ENCODE measurements around the gene ERI3.
A peak's percentile ranks its signal among the peaks of the same experiment; 100 is the strongest.

ERI3 gene

DNA sequence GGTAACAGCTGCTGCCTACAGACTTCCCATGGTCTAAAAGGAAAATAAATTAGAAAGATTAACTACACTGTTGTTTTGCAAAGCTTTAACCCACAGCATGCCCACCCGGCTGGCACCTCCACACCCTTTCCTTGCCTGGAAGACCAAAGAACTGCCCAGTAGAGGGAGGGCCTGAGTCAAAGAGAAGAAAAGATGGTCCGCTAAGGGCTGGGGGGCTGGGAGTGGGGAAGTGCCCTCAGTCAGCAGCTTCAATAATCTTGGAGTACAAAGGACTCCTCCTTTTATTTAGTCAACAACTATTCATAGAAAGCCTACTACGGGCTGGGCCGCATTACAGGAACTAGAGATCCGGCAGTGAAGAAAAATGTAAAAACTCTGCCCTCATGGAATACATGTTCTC, 40.6 kb downstream of the ERI3 start:
- DNase-seq = no peak

DNA sequence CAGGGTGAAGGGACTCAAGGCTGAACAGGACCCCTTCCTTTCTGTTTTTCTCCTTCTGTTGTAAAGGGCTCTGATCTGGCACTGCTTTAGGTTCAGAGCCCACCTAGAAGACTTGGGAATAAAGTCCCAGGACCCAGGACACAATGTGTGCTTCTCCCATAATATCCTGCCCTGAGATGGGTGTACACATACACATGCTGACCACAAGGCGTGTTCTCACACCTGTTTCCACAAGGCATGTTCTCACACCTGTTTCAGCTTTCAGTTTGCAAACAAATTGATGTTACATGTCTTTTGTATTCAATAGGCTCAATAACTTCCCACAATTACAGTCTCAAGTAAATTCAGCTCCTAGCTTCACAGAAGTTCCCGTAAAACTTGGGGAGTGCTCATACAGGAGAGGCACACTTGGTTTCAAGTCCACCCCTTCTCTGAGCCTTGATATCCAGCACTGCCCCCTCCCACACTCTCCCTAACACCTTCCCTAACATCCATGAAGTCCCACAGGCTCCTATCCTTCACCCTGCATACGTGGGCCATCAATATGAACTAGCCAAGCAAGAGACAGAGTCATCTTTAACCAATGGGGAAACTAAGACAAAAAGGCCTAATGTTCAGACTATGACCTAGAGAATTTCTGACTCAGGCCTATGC, 41.7 kb downstream of the ERI3 start:
- no peak for DNase-seq

DNA sequence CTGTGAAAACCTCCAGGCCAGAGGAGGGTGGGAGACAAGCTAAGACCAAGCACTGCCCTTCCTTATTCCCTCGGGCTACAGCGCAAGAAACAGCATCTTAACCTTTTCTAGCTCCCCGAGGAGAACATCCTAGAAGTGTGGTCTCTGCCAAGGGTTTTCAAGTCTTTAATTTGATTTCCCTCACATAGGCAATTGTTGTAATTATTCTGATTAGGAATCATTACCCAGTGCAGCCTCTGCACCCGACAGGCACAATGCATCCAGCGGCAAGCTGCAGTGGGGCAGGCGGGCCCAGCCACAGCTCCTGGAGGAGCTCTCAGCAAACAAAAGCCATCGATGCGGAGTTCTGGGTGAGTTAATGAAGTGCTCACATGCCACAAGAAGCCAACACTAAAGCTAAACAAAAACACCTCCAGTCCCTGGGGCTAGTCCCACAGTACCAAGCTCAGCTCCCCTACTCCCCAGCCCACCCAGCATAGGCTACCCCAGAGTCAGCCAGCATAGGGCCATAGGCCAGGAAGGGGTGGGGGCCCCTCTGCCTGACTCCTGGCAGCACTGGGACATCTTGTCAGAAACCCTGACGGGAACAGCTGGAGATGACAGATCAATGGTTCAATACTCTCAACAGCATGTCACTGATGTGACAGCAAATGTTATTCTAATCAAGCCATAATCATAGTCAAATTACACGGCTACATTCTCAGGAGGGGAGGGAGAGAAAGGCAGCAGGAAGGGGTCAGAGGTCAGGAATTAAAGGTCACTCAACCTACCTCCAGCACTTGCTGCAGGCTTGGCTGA, 42.5 kb downstream of the ERI3 start:
- DNase-seq = no peak

DNA sequence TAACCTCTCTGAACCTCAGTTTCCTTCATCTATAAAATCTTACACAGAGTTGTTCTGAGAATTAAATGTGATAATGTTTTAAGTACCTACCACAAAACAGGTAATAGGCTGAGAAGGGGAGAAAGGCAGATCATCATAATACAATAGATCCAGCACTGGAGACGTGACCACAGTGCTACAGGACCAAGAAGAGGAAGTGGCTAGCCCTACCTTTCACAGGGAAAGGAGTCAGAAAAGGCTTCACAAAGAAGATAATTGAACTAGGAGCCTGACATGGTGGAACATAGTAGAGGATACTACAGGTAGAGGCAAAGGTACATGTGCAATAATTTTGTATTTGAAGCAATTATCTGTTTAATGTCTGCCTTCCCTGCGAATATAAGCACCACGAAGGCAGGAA, 45.1 kb downstream of the ERI3 start:
- DNase-seq = no peak

DNA sequence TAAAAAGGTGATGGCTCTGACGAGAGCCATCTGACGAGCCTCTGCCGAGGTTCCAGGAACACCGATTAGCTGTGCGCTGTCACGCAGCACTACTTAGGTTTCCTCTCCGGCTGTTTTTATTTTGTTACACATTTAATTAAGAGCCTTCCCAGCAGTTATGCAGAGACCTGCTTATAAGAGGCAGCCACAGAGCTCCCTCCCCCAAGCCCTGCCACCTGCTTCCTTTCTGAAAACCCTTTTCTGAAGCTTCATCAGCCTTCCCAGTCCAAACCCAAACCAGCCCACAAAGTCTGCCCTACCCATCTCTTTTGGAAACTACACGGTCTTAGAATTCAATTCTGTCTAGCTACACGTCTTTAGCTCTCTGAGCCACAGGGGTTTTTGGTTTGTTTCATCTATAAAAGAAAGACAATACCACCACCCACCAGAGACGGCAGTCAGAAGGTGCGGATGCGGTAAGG, 49.1 kb downstream of the ERI3 start:
- no peak for DNase-seq

DNA sequence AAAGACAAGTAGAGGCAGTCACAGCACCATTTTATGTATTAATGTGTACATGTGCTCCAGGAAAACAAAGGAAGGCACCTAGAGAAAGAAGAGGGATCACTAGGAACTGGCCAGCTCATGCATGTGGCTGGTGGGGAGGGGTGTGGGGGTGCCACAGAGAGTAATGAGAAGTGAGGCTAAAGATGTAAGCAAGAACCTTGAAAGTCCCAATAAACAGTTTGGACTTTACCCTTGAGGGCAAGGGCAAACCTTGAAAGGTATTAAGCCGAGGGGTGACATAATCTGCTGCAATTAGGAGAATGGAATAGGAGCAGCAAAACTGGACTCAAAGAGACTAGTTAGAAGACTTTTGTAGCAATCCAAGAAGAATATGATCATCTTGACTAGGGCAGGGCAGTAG, 51.5 kb downstream of the ERI3 start:
- no peak for DNase-seq

DNA sequence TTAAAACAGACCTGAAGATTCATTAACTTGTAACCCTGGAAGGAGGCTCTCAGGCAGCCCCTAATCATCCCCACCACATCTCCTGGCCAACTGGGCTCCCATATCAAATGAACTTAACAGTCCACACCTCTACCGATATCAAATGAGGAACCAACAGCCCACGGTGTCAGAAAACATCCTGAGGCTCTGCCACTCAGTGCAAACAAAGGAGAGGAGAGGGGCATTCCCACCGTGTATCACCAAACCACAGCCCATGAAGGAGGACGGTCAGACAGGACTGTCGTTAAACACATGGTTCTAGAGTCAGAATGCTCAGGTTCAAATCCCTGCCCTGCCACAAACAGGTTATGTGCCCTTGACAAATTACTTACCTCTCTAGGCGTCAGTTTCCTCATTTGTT, 52.5 kb downstream of the ERI3 start:
- no peak for DNase-seq

DNA sequence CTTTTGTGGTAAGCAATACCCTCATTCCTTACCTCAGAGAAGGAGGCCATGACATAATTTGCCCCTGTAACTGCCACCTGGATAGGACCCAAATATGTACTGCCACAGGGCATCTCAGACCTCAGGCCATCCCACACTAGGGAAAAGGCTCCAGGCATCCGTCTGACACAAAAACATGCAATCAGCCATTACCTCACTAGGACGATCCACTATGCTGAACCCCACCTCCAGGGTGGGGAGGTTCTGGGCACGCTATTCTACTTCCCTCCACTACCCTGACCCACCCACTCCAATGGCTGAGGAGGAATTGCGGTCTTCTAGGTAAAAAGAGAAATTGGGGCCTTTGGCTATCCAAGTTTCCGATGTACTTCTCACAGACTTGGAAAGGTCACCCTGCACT, 53.6 kb downstream of the ERI3 start:
- DNase-seq = no peak

DNA sequence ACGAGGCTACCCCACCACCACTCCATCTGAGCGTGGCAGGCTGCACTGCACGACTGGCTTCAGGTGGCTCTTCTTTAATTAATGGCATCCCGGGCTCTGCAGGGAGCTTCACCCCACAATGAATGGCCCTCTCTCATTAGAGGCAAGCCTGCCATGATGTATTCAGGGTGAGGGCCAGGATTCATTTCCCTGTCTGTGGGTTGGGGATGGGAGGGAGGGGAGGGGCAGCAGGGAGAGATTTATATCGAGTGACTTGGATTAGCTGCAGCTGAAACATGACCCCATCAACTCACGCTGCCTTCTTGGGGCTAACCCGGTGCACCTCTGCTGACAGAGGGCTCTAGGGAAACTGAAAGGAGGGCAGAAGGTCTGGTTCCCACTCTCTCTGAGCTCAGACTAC, 54.2 kb downstream of the ERI3 start:
- DNase-seq = no peak

DNA sequence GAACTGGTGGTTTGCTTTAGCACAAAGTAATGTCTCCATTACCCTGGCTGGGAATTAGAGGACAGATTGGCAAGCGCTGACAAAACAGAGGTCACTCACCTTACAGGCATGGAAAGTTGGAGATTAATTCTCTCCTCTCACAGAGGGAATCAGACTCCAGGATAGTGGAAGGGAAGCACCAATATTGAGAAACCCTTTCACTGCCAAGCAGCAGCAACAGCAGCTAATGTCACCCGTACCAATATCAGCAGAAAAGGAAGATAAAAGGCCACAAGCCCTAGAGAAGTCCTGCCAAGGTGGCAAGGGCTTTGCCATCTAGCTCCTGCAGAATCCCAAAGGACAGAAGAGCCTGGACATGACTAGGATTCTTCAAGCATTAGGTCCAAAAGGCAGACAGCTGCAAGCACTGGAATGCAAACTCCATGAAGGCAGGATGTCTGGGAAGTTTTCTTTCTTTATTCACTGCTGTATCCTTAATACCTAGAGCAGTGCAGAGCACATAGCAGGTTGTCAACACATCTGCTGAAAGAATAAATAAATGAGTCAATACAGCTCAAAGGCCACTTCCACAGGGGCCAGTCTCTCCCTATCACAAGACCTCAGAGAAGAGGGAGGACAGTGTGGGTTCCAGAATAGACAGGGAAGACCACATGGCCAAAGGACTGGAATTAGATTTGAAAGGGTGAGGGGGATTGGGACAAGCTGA, 57.2 kb downstream of the ERI3 start:
- DNase-seq = no peak

DNA sequence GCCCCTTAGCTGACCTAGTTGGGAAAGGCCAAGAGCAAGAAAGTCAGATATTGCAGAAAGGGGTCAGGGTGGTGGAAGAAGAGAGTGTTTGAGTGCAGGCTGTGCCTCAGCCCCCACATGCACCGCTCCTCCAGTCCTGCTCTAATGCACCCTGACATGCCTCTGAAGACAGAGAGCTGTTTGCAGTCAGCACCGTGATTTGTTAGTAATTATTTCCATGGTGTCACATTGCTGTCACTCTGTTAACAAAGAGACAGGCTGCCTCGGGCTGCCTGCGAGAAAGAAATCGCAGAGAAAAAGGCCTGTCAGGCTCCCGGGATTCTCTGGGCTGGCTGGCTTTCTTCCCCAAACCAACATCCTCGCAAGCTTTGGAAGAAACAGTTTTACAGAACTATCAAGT, 58.3 kb downstream of the ERI3 start:
- no peak for DNase-seq

DNA sequence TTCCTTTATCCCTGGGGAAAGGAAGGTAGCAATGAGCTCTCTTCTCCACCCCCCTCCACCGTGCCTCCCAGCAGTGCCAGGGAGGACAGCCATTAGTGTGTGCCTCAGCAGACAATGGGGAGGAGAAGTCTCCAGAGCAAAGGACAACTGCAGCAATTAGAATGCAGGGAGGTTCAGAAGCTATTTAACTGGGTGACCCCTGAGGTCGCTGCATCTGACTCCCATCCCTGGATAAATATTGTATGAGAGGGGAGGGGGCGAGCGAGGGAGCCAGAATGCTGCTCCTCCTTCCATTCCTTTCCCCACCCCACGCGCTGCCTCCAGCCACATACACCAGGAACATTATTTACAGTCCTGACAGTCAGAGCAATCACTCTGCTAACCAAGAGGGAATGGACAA, 59.0 kb downstream of the ERI3 start:
- DNase-seq = no peak

DNA sequence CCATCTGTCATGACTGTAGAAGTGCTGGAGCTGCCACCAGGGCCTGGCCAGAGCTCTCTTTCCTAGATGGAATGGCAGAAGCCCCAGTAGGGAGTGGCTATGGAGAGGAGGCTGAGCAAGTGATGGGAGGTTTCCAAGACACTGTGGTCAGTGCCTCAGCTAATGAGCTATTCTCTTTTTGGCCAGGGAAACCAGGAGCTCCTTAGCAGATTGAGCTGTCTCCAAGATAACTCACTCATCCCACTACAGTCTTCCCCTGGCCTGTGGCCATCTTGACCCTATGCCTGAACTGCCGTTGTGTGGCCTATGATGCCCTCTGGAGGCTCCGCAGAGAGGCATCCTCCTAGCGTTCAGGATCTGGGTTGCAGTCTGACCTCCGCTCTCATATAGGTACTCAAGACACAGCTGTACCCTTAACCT, 60.5 kb downstream of the ERI3 start:
- peak; percentile 20 for DNase-seq

DNA sequence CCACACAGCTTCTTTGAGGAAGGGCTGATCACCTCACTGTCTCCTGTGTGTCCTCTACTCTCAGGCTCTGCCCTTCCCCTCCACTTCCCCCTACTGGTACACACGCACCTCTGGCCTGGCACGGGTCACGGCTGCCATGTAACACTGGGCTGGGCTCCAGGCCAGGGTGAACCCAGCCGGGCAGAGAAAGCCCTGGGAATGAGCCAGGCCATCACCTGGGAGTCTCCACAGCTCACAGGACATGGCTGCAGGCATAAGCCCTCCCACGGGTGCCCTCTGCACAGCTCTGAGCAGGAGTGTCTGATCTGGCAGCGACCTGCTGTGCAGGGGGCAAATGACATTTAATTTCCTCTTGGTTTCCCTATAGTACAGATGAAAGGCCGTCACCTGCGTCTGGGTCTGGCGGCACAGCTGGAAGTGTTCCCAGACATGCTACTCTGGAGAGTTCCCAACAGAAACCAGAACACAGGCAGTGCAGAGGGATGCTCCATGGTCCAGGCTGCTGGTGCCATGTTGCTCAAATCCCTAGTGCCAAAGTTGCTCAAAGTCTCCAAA, 61.2 kb downstream of the ERI3 start:
- no peak for DNase-seq

DNA sequence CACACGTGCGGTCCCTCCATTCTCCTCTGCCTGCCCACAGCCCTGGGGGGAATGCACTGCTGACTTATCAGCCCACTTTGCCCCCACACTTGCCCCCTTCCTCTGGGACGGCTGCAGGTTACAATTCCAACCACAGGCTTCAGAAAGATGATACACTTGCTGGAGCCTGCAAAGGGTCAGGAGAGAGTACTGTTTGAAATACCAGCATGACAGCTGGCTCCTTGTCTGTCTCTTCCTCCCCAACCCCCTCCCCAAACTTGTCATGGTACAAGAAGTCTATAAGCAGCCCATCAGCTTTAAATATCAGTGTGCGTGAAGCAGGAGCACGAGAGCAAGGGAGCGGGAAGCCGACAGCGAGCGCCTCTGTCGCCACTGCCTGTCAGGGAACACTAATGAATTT, 62.4 kb downstream of the ERI3 start:
- no peak for DNase-seq

DNA sequence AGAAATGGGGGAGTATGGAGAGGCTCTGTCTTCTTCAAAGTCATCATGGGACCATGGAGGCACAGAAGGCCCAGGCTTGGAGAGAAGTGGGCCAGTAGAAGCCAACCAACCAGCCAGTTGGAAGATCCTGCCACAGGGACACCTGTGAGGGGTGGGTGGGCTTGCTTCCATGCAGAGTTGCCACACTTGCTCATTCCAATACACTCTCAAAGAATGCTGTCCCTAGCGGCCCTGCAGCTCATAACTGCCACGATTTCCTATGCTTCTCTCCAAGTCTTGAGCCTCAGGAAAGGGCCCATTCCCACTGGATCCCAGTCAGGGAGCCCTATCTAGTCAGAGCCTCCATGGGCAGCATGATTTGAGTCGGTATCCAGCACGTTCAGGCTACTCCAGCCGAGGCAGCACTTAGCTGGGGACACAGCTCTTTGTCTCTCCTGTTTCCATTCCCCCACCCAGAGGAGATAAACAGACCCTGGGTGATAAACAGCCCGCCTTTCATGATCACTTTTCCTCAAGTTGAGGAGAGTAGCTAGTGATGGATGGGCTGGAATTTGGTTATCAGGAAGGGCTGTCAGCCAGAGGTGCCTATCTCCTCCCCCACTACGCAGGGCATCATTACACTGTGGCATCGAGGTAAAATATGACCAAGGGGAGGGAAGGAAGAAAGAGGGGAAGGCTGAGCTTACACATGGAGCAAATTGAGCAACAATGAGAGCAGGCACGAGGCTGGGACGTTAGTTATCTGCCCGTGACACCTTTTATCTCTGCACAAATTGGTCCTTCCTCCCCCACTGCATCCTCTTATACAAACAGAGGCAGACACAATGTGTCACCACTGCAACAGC, 64.6 kb downstream of the ERI3 start:
- DNase-seq = no peak

DNA sequence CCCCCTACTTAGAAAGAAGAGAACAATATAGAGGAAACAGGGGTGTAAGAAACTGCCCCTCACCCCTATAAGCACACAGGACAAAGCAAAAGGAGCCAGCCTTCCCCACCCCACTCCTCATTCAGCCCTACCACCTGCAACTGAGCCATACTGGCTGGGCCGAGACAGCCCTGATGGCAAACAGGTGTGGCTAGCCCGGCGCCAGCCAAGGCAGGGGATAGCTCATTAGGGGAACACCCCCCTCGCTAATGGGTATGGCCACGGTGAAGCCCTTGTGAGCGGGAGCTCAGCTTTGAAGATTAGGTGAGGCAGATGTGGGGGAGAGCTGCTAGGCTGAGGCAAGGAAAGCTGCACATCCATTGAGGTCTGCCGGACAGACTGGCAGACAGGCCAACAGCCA, 65.5 kb downstream of the ERI3 start:
- no peak for DNase-seq

DNA sequence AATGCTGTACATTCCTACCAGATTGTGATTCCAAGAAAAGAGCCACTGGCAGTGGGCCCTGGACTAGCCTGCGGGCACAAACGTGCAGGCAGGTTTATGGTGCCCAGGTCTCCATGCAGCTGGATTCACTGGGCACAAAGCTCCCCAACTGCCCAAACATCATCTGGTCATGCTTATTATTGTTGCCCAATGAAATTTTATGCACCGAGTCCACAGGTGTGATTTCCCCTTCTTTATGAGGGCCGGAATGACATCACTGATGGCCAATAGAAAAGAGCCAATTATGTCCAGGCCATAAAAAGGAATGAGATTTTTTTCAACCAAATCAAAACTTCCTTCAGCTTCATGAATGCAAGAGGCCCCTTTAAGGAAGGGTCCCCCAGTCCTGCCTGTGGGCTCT, 66.2 kb downstream of the ERI3 start:
- no peak for DNase-seq

DNA sequence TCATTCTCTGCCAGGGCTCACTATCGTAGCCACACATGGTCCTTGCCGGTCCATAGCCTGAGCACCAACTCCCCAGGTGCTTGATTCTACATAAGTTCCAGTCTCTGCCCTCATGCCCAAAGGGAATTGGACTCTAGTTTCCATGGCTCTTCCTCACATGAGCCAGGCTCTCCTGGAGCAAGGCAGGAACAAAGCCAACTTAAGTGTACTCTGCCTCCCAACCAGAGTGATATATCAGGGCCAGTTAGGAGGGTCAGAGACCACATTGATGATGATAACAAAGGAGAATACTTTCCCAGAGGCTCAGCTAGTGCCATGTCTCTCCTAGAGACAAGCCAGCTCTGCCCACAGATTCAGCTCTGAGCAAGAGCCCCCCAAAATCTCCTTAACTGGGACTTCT, 70.9 kb downstream of the ERI3 start:
- DNase-seq = no peak

DNA sequence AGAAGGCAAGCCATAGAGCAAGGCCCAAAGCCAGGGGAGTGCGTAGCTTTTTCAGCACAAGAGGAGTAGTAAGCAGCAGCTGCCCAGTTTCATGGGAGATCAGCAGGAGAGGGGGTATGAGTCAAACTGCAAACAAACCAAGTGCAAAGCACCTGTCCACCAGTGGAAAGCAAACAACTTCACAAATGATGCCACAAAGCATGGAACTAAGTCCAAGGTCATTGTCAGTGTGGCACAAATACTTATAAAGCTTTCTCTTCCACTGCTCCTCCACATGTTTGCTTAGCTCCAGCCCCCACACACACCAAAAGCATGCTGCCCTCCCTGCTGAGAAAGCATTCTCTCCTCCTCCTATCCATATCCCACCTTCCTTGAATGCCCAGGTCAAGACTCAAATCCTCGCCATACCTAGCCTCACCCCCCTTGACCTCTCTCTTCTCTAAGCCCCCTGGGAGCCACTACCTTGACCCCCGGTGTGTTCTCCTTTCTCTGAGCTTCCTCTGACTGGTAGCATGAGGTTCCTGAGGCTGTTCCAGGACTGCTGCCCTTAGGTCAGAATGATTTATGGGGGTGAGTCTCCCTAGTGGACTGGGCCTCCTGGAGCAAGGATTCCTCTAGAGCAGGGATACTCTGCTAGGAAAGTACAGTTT, 71.4 kb downstream of the ERI3 start:
- DNase-seq = no peak

DNA sequence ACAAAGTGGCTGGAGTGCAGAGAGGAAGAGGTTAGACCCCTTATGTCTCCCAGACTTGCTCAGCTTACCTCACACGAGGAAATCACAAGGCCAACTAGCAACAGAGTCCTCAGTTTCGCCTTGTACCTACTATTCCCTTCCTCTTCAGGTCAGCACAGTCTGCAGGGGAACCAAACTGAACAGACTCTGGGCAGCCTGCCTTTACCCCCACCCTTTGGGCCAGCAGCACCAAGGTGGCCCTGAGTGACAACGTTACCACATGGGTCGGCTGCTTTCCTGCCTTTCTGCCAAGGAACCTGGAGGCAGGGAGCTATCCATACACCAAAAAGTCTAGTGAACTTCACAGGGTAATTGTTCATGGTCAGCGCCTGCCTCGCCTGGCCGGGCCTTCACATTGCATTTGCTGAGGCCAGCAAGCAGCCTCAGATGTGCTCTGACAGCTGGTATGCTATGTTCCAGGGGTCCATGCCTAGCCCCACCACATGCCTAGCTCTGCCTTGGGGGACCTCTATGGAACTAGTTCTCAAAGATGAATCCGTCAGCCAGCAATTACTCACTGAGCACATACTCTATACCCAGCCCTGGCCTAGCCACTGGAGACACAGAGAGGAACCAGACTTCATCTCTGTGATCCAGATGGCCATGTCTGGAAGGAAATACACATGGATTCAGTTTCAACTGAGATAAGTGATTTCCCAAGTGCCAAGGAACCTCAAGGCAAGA, 72.2 kb downstream of the ERI3 start:
- DNase-seq = no peak

Data from midbrain (tissue), 1 donor.